HepG2 (cell line): ENCODE data around the gene TBC1D14. TPM values are rescaled to one million over a fixed set of nuclear protein-coding genes. Genes with fewer than 3 reads are reported as not detected.

ENCODE experiments used
- ARID5B ChIP-seq: IDR thresholded peaks from 2 replicates; pipeline ENCODE4 v1.4.0; 2020; ENCODE audit warnings: mild to moderate bottlenecking, missing genetic modification reagents
- GLMP ChIP-seq: sonication (generic); formaldehyde crosslinking; IDR thresholded peaks from 2 replicates; pipeline ENCODE4 v1.9.0; 2021; ENCODE audit warnings: missing genetic modification reagents, mild to moderate bottlenecking, borderline replicate concordance
- MXD4 ChIP-seq: IDR thresholded peaks from 2 replicates; pipeline ENCODE4 v1.6.1; 2016; ENCODE audit warnings: mild to moderate bottlenecking, missing biosample characterization, missing genetic modification reagents
- SMARCC2 ChIP-seq: fragments of 450-650 bp; IDR thresholded peaks from 2 replicates; pipeline ENCODE4 v1.6.1; 2017; ENCODE audit warnings: antibody characterized with exemption, mild to moderate bottlenecking
- SP5 ChIP-seq: IDR thresholded peaks from 2 replicates; pipeline ENCODE4 v1.6.1; 2016; ENCODE audit warnings: low read depth, borderline replicate concordance
- STAG1 ChIP-seq: sonication (generic); formaldehyde crosslinking; IDR thresholded peaks from 2 replicates; pipeline ENCODE4 v1.4.0; 2020; ENCODE audit warnings: missing genetic modification reagents
- TFE3 ChIP-seq: IDR thresholded peaks from 2 replicates; pipeline ENCODE4 v1.6.1; 2016
- ZBTB2 ChIP-seq: sonication (generic); formaldehyde crosslinking; IDR thresholded peaks from 2 replicates; pipeline ENCODE4 v1.8.0; 2022; ENCODE audit warnings: low read depth, missing genetic modification reagents
- ZNF142 ChIP-seq: sonication (generic); formaldehyde crosslinking; IDR thresholded peaks from 2 replicates; pipeline ENCODE4 v1.4.0; 2020; ENCODE audit warnings: missing genetic modification reagents
- ZNF460 ChIP-seq: sonication (generic); formaldehyde crosslinking; IDR thresholded peaks from 2 replicates; pipeline ENCODE4 v1.5.1; 2020; ENCODE audit warnings: missing genetic modification reagents, mild to moderate bottlenecking, borderline replicate concordance
- ZNF709 ChIP-seq: sonication (generic); formaldehyde crosslinking; IDR thresholded peaks from 2 replicates; pipeline ENCODE4 v1.5.0; 2020; ENCODE audit warnings: mild to moderate bottlenecking, missing genetic modification reagents
- ZNF83 ChIP-seq: sonication (generic); formaldehyde crosslinking; IDR thresholded peaks from 2 replicates; pipeline ENCODE4 v1.4.0; 2020; ENCODE audit warnings: missing genetic modification reagents, mild to moderate bottlenecking, borderline replicate concordance
- ZNF879 ChIP-seq: sonication (generic); formaldehyde crosslinking; IDR thresholded peaks from 2 replicates; pipeline ENCODE4 v1.8.1; 2023; ENCODE audit warnings: missing genetic modification reagents
- polyA plus RNA-seq, 8 experiments: library from polyadenylated mRNA; depleted of rRNA in 3 of 8; stranded (reverse) in 7 of 8; unstranded in 1 of 8; fragments of >200 nt; fragmentation: Illumina TruSeq in 4 of 8; extraction: Trizol in 4 of 8; gene quantifications; 2 replicates each; pipeline versions ENCODE4 v1.2.1 to v1.2.3, GENCODE V29; 2011 to 2016; ENCODE audit warnings: low read depth in 4 of 8, missing spikeins in 1 of 8, mixed read lengths in 1 of 8; ENCODE audit not compliant: insufficient read depth in 1 of 8
- total RNA-seq, 5 experiments: library from RNA; depleted of rRNA; stranded (reverse); fragments of >200 nt; fragmentation: Illumina TruSeq; extraction: Trizol; gene quantifications; 2 replicates each; pipeline ENCODE4 v1.2.3, GENCODE V29; 2016; ENCODE audit warnings: low read depth in 1 of 5

Gene TBC1D14
- total and polyA plus RNA-seq, 2 of the 13 experiments (the other 11 are each of a cell fraction or from before 2014, with no cell fraction given) = 29.5 to 46.5 TPM

- TF ChIP-seq STAG1 (CRISPR knock-in tag) = peak; percentile 52
- peak; percentile 65 for TF ChIP-seq ZNF142
- peak; percentile 69; the same call in 1 of the 2 replicates for TF ChIP-seq ZNF709 (CRISPR knock-in tag)
- no peak for TF ChIP-seq GLMP (CRISPR knock-in tag)
- no peak for TF ChIP-seq ZNF460
- peak; percentile 92 for TF ChIP-seq TFE3
- TF ChIP-seq ZNF879 = no peak
- TF ChIP-seq SMARCC2 = no peak
- peak; percentile 70; the same call in 1 of the 2 replicates for TF ChIP-seq MXD4 (CRISPR knock-in tag)
- TF ChIP-seq SP5 (CRISPR knock-in tag) = peak; percentile 90
- TF ChIP-seq ZBTB2 (CRISPR knock-in tag) = peak; percentile 18; the same call in 1 of the 2 replicates
- peak; percentile 95 for TF ChIP-seq ARID5B
- peak; percentile 77; the same call in 1 of the 2 replicates for TF ChIP-seq ZNF83 (CRISPR knock-in tag)
Measured at GRCh38 chr4:6917461-6918271, 8.0 kb downstream of the TBC1D14 start (continued).
